GM12878 (cell line): Measurements from ENCODE around the gene THRB. TPM values are rescaled to one million over a fixed set of nuclear protein-coding genes. Genes with fewer than 3 reads are reported as not detected.

Experiments
- ATAC-seq: fragments of 200-7000 bp; cut with Tn5 transposase; 3 replicates; pipeline ENCODE4 v1.9.1; 2020; ENCODE audit warnings: mild to moderate bottlenecking, moderate library complexity
- BruUV-seq: library from RNA; stranded (reverse); fragments of 400-500 nt; replicated peaks from 2 replicates; lab custom pipeline; 2021; lab: Mats Ljungman, UMichigan
- CTCF ChIA-PET: fragments of 300-600 bp; sonication (Branson Sonifier 250); formaldehyde crosslinking; extraction: SDS; loops from one replicate; lab custom pipeline; 2021; ENCODE audit warnings: inconsistent platforms; lab: Yijun Ruan, JAX
- POLR2A ChIA-PET: fragments of 350-600 bp; formaldehyde crosslinking; extraction: SDS; loops from one replicate; lab custom pipeline; 2021; ENCODE audit warnings: inconsistent platforms; lab: Charles Lee
- RAD21 ChIA-PET: fragments of 300-600 bp; sonication (Branson Sonifier 250); formaldehyde crosslinking; loops from one replicate; lab custom pipeline; 2023; ENCODE audit warnings: antibody characterized with exemption; ENCODE audit not compliant: unreplicated experiment; lab: Charles Lee
- SMC1A ChIA-PET: fragments of 300-600 bp; sonication (Branson Sonifier 250); formaldehyde crosslinking; loops from one replicate; lab custom pipeline; 2023; ENCODE audit not compliant: unreplicated experiment, uncharacterized antibody; lab: Charles Lee
- DNase-seq: peaks from one replicate; pipeline ENCODE4 v3.0.0-alpha.2; 2011; ENCODE audit warnings: low read depth, low spot score
- FAIRE-seq: peaks from 3 replicates; lab custom pipeline; 2011; peaks lifted over from hg19 to GRCh38; lab: Jason Lieb, UNC
- H2AFZ ChIP-seq: 2 replicates; pipeline ENCODE4 v1.6.0; 2011; ENCODE audit warnings: low read depth, low read length, control low read depth; ENCODE audit not compliant: control insufficient read depth
- H3K27ac ChIP-seq: 2 replicates; pipeline ENCODE4 v1.5.1; 2011; ENCODE audit warnings: control low read depth; ENCODE audit not compliant: control insufficient read depth, insufficient read depth
- H3K27me3 ChIP-seq, 2 experiments: replicated peaks in 1 of 2; 2 replicates each; pipeline versions ENCODE4 v1.6.0 to v1.6.1; 2011; ENCODE audit warnings: low read length in 1 of 2; ENCODE audit not compliant: control insufficient read depth in 2 of 2, insufficient read depth in 2 of 2
- H3K36me3 ChIP-seq, 2 experiments: 2 replicates each; pipeline ENCODE4 v1.5.1; 2011; ENCODE audit warnings: low read length in 1 of 2; ENCODE audit not compliant: control insufficient read depth in 2 of 2, insufficient read depth in 2 of 2
- H3K4me1 ChIP-seq: 2 replicates; pipeline ENCODE4 v1.6.1; 2011; ENCODE audit warnings: mild to moderate bottlenecking, low read length, moderate library complexity, mixed read lengths; ENCODE audit not compliant: control insufficient read depth, insufficient read depth
- H3K4me2 ChIP-seq: 2 replicates; pipeline ENCODE4 v1.6.0; 2011; ENCODE audit warnings: control low read depth; ENCODE audit not compliant: control insufficient read depth, insufficient read depth
- H3K4me3 ChIP-seq: fragments of 200-600 bp; sonication (generic); 2 replicates; pipeline ENCODE4 v1.5.1; 2016
- H3K79me2 ChIP-seq: 2 replicates; pipeline ENCODE4 v1.6.0; 2011; ENCODE audit warnings: low read length; ENCODE audit not compliant: control insufficient read depth, insufficient read depth
- H3K9ac ChIP-seq: 2 replicates; pipeline ENCODE4 v1.8.0; 2011; ENCODE audit warnings: low read length, control low read depth, mixed read lengths; ENCODE audit not compliant: control insufficient read depth, insufficient read depth
- H3K9me3 ChIP-seq: replicated peaks from 3 replicates; pipeline ENCODE4 v1.5.1; 2011; ENCODE audit warnings: mild to moderate bottlenecking, low read length; ENCODE audit not compliant: control insufficient read depth, insufficient read depth
- H4K20me1 ChIP-seq: 2 replicates; pipeline ENCODE4 v1.6.0; 2011; ENCODE audit not compliant: control insufficient read depth, insufficient read depth
- CEBPB ChIP-seq, 2 experiments: fragments of 150-350 bp in 1 of 2; IDR thresholded peaks; 2 replicates each; pipeline ENCODE4 v1.6.1; 2012 to 2014; ENCODE audit warnings: low read depth in 2 of 2, low read length in 2 of 2, borderline replicate concordance in 1 of 2, inconsistent platforms in 1 of 2
- CREM ChIP-seq: IDR thresholded peaks from 2 replicates; pipeline ENCODE4 v1.6.1; 2014; ENCODE audit warnings: antibody characterized with exemption, low read depth
- MTA2 ChIP-seq: fragments of 450-650 bp; IDR thresholded peaks from 2 replicates; pipeline ENCODE4 v1.6.1; 2016; ENCODE audit warnings: low read depth, mild to moderate bottlenecking, moderate library complexity
- MYC ChIP-seq: IDR thresholded peaks from 2 replicates; pipeline ENCODE4 v1.6.1; 2011; ENCODE audit warnings: mild to moderate bottlenecking, low read length, moderate library complexity, inconsistent platforms; ENCODE audit not compliant: insufficient read depth, insufficient replicate concordance, insufficient read length, severe bottlenecking
- NFXL1 ChIP-seq: fragments of 450-650 bp; IDR thresholded peaks from 2 replicates; pipeline ENCODE4 v1.6.1; 2017; ENCODE audit warnings: antibody characterized with exemption, mild to moderate bottlenecking, borderline replicate concordance
- NFYA ChIP-seq: IDR thresholded peaks from 2 replicates; pipeline ENCODE4 v1.6.1; 2011; ENCODE audit warnings: low read depth, mild to moderate bottlenecking, low read length, improper control_type of control experiment, borderline replicate concordance
- PAX5 ChIP-seq: IDR thresholded peaks from 2 replicates; pipeline ENCODE4 v1.6.1; 2011; ENCODE audit warnings: low read depth, low read length, borderline replicate concordance
- SPI1 ChIP-seq: IDR thresholded peaks from 2 replicates; pipeline ENCODE4 v1.6.1; 2011; ENCODE audit warnings: low read depth, mild to moderate bottlenecking, low read length, moderate library complexity, borderline replicate concordance; ENCODE audit not compliant: insufficient read depth
- ZNF217 ChIP-seq: fragments of 450-650 bp; IDR thresholded peaks from 2 replicates; pipeline ENCODE4 v1.6.1; 2017; ENCODE audit warnings: antibody characterized with exemption, mild to moderate bottlenecking
- ZZZ3 ChIP-seq: IDR thresholded peaks from 2 replicates; pipeline ENCODE4 v1.6.1; 2011; ENCODE audit warnings: low read depth; ENCODE audit not compliant: control insufficient read depth, insufficient read length
- WGBS: methylation state at CpG from one replicate; pipeline ENCODE4 v1.1.6; 2016; ENCODE audit warnings: low lambda C conversion rate; ENCODE audit not compliant: insufficient replicate concordance, insufficient coverage; ENCODE audit errors: missing lambda C conversion rate; 5-methylcytosine and 5-hydroxymethylcytosine counted together
- in situ Hi-C: fragments of 300-500 bp; cut with MboI; formaldehyde crosslinking; loops from 9 replicates; pipeline ENCODE4 v1.14.3; 2018; ENCODE audit warnings: mixed read lengths
- intact Hi-C: fragments of 100-400 bp; cut with micrococcal nuclease; formaldehyde crosslinking; loops from one replicate; pipeline ENCODE4 v1.14.2; 2022; ENCODE audit not compliant: unreplicated experiment
- polyA plus RNA-seq, 11 experiments: library from polyadenylated mRNA; depleted of rRNA in 4 of 11; unstranded in 6 of 11; stranded (reverse) in 5 of 11; fragments of >200 nt; fragmentation: Nextera tagmentation in 4 of 11; fragmentation: Illumina TruSeq in 1 of 11; extraction: Ambion mirVana in 4 of 11; extraction: Trizol in 1 of 11; gene quantifications; 1 replicate in 1 of 11; 2 replicates in 10 of 11; pipeline versions ENCODE4 v1.2.1 to v1.2.3, GENCODE V29; 2011 to 2016; ENCODE audit warnings: inconsistent platforms in 2 of 11, missing spikeins in 2 of 11, low read depth in 1 of 11
- total RNA-seq, 4 experiments: library from RNA; depleted of rRNA in 3 of 4; stranded (reverse); fragments of >200 nt in 3 of 4; fragmentation: Illumina TruSeq in 1 of 4; extraction: Trizol in 1 of 4; gene quantifications; 2 replicates each; pipeline versions ENCODE4 v1.2.1 to v1.2.3, GENCODE V29; 2013 to 2021
- TF ChIP-seq, protein P1 (sequence below): fragments of 450-650 bp; IDR thresholded peaks from 2 replicates; pipeline ENCODE4 v1.6.1; 2017; ENCODE audit warnings: mild to moderate bottlenecking, moderate library complexity
- TF ChIP-seq, protein P2 (sequence below): IDR thresholded peaks from 2 replicates; pipeline ENCODE4 v1.6.1; 2012; ENCODE audit warnings: mild to moderate bottlenecking, low read depth, low read length
- TF ChIP-seq, protein P3 (sequence below): fragments of 450-650 bp; IDR thresholded peaks from 2 replicates; pipeline ENCODE4 v1.6.1; 2016; ENCODE audit warnings: mild to moderate bottlenecking, moderate library complexity, borderline replicate concordance

The THRB gene
- total and polyA plus RNA-seq, 10 of the 15 experiments (the other 5 are each of a cell fraction or from before 2014, with no cell fraction given): 0.05 TPM; not detected in 9

DNA sequence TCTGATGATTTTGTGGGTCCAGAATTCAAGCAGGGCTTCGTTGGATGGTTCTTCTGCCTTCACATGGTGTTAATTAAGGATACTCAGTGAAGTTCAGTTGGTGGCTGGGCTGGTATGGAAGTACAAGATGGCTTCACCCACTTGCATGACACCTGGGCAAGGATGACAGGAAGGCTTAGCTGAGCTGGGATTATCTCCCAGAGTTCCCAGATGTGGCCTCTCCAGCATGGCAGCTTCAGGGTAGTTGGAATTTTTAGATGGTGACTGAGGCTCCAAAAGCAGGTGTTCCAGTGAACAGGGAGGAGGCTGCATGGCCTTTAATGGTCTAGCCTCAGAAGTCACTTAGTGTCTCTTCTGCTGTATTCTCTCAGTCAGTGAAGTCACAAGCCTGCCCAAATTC is 135.5 kb downstream of the THRB start:
- H4K20me1 ChIP-seq: no peaks in the 10 kb centered on the region
- H3K27me3 ChIP-seq: no peaks in the 10 kb centered on the region
- no peaks in the 10 kb centered on the region for H3K36me3 ChIP-seq
- H3K4me3 ChIP-seq: no peak overlapping the region
- CTCF ChIA-PET: no interaction called here
- no TSS peak for BruUV-seq
- H3K9me3 ChIP-seq: no peaks in the 10 kb centered on the region
- no peak overlapping the region for H2AFZ ChIP-seq
- H3K4me2 ChIP-seq: no peak overlapping the region
- RAD21 ChIA-PET: no interaction called here
- H3K4me1 ChIP-seq: no peaks in the 10 kb centered on the region
- in situ Hi-C loops (no loop called here), intact Hi-C loops (no loop called here)
- 0% methylated on average over 1 of the region's 1 CpG for WGBS
- ATAC-seq: no peak
- H3K27ac ChIP-seq: no peak overlapping the region
- no peak for DNase-seq
- H3K79me2 ChIP-seq: no peaks in the 10 kb centered on the region
- SMC1A ChIA-PET: no interaction called here
- POLR2A ChIA-PET: no interaction called here
- H3K9ac ChIP-seq: no peak overlapping the region
- no peak for FAIRE-seq
- no peak for TF ChIP-seq MTA2
- TF ChIP-seq, protein P1, sequence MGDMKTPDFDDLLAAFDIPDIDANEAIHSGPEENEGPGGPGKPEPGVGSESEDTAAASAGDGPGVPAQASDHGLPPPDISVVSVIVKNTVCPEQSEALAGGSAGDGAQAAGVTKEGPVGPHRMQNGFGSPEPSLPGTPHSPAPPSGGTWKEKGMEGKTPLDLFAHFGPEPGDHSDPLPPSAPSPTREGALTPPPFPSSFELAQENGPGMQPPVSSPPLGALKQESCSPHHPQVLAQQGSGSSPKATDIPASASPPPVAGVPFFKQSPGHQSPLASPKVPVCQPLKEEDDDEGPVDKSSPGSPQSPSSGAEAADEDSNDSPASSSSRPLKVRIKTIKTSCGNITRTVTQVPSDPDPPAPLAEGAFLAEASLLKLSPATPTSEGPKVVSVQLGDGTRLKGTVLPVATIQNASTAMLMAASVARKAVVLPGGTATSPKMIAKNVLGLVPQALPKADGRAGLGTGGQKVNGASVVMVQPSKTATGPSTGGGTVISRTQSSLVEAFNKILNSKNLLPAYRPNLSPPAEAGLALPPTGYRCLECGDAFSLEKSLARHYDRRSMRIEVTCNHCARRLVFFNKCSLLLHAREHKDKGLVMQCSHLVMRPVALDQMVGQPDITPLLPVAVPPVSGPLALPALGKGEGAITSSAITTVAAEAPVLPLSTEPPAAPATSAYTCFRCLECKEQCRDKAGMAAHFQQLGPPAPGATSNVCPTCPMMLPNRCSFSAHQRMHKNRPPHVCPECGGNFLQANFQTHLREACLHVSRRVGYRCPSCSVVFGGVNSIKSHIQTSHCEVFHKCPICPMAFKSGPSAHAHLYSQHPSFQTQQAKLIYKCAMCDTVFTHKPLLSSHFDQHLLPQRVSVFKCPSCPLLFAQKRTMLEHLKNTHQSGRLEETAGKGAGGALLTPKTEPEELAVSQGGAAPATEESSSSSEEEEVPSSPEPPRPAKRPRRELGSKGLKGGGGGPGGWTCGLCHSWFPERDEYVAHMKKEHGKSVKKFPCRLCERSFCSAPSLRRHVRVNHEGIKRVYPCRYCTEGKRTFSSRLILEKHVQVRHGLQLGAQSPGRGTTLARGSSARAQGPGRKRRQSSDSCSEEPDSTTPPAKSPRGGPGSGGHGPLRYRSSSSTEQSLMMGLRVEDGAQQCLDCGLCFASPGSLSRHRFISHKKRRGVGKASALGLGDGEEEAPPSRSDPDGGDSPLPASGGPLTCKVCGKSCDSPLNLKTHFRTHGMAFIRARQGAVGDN: no peak
- no peak for TF ChIP-seq NFXL1
- no peak for TF ChIP-seq ZZZ3
- no peak for TF ChIP-seq SPI1
- TF ChIP-seq NFYA: no peak
- TF ChIP-seq CEBPB (IDR thresholded peaks at IDR 0.05; ENCODE audit: borderline replicate concordance in 1 of 2, low read depth in 2 of 2, low read length in 2 of 2): no peak
- TF ChIP-seq, protein P2, sequence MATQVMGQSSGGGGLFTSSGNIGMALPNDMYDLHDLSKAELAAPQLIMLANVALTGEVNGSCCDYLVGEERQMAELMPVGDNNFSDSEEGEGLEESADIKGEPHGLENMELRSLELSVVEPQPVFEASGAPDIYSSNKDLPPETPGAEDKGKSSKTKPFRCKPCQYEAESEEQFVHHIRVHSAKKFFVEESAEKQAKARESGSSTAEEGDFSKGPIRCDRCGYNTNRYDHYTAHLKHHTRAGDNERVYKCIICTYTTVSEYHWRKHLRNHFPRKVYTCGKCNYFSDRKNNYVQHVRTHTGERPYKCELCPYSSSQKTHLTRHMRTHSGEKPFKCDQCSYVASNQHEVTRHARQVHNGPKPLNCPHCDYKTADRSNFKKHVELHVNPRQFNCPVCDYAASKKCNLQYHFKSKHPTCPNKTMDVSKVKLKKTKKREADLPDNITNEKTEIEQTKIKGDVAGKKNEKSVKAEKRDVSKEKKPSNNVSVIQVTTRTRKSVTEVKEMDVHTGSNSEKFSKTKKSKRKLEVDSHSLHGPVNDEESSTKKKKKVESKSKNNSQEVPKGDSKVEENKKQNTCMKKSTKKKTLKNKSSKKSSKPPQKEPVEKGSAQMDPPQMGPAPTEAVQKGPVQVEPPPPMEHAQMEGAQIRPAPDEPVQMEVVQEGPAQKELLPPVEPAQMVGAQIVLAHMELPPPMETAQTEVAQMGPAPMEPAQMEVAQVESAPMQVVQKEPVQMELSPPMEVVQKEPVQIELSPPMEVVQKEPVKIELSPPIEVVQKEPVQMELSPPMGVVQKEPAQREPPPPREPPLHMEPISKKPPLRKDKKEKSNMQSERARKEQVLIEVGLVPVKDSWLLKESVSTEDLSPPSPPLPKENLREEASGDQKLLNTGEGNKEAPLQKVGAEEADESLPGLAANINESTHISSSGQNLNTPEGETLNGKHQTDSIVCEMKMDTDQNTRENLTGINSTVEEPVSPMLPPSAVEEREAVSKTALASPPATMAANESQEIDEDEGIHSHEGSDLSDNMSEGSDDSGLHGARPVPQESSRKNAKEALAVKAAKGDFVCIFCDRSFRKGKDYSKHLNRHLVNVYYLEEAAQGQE: no peak
- TF ChIP-seq CREM: no peak
- no peak for TF ChIP-seq MYC
- TF ChIP-seq ZNF217: no peak
- TF ChIP-seq, protein P3, sequence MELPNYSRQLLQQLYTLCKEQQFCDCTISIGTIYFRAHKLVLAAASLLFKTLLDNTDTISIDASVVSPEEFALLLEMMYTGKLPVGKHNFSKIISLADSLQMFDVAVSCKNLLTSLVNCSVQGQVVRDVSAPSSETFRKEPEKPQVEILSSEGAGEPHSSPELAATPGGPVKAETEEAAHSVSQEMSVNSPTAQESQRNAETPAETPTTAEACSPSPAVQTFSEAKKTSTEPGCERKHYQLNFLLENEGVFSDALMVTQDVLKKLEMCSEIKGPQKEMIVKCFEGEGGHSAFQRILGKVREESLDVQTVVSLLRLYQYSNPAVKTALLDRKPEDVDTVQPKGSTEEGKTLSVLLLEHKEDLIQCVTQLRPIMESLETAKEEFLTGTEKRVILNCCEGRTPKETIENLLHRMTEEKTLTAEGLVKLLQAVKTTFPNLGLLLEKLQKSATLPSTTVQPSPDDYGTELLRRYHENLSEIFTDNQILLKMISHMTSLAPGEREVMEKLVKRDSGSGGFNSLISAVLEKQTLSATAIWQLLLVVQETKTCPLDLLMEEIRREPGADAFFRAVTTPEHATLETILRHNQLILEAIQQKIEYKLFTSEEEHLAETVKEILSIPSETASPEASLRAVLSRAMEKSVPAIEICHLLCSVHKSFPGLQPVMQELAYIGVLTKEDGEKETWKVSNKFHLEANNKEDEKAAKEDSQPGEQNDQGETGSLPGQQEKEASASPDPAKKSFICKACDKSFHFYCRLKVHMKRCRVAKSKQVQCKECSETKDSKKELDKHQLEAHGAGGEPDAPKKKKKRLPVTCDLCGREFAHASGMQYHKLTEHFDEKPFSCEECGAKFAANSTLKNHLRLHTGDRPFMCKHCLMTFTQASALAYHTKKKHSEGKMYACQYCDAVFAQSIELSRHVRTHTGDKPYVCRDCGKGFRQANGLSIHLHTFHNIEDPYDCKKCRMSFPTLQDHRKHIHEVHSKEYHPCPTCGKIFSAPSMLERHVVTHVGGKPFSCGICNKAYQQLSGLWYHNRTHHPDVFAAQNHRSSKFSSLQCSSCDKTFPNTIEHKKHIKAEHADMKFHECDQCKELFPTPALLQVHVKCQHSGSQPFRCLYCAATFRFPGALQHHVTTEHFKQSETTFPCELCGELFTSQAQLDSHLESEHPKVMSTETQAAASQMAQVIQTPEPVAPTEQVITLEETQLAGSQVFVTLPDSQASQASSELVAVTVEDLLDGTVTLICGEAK: no peak
- no peak for TF ChIP-seq PAX5
